Right lobe of liver (tissue), 4 donors: ENCODE measurements around the gene CDC42BPB.

ENCODE experiments used
- POLR2A ChIP-seq: fragments of 450-650 bp; IDR thresholded peaks from one replicate; pipeline ENCODE4 v1.6.1; 2017; ENCODE audit warnings: antibody characterized with exemption, mild to moderate bottlenecking
- TF ChIP-seq, protein P1 (sequence below), 4 donors: fragments of 200-600 bp in 3 of 4; fragments of 450-650 bp in 1 of 4; IDR thresholded peaks; one replicate each; pipeline versions ENCODE4 v1.5.1 to v1.8.0; 2016 to 2022; ENCODE audit warnings: antibody characterized with exemption in 4 of 4, mild to moderate bottlenecking in 2 of 4
- donor health status: DM: no; HTN: no; CAD: no.
- donor health status: DM: no; HTN: no; CAD: no.
- donor health status: DM: no; HTN: yes; CAD: no.

DNA sequence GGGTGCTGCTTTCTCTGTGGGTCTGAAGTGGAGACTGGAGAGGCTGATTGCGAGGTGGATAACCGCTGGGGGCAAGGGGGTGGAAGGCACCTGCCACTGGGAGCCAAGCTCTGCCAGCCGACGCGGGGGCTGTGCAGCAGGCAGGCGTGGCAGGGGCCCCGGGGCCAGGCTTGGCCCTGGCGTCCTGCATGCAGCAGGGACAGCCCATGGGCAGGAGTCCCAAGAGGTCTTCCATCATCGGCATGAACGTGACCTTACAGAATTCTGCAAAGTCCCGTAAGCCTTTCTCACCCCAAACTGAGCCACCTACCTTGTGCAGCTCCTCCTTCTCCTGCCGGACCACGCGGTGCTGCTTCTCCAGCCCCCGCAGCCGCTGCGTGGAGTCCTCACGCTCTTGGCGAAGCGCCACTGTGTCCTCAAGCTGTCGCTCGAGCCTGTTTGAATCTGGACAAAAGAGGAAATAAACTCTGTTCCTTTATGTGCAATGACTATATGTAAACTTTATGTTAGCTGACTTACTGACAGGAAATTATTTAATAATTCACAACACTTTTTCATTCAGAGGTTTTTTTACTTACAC, 83.6 kb downstream of the CDC42BPB start:
- TF ChIP-seq, protein P1, sequence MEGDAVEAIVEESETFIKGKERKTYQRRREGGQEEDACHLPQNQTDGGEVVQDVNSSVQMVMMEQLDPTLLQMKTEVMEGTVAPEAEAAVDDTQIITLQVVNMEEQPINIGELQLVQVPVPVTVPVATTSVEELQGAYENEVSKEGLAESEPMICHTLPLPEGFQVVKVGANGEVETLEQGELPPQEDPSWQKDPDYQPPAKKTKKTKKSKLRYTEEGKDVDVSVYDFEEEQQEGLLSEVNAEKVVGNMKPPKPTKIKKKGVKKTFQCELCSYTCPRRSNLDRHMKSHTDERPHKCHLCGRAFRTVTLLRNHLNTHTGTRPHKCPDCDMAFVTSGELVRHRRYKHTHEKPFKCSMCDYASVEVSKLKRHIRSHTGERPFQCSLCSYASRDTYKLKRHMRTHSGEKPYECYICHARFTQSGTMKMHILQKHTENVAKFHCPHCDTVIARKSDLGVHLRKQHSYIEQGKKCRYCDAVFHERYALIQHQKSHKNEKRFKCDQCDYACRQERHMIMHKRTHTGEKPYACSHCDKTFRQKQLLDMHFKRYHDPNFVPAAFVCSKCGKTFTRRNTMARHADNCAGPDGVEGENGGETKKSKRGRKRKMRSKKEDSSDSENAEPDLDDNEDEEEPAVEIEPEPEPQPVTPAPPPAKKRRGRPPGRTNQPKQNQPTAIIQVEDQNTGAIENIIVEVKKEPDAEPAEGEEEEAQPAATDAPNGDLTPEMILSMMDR (IDR thresholded peaks at IDR 0.05): no peak
- no peak for TF ChIP-seq POLR2A
